ENCODE data around the gene SOX2.
"Not testable (repeated sequence)": the region's sequence is repeated elsewhere in the genome, so short reads cannot be mapped to it uniquely, and the experiment has no call there.

The SOX2 gene

GRCh38 chr3:181757694-181758306, 46.1 kb downstream of the SOX2 start:
- DNase-seq (ENCODE audit: low read depth in 2 of 2), result no peak

GRCh38 chr3:181761906-181762305, 50.2 kb downstream of the SOX2 start:
- no peak for DNase-seq (ENCODE audit: low read depth in 2 of 2)

GRCh38 chr3:181764033-181764432, 52.3 kb downstream of the SOX2 start:
- DNase-seq (ENCODE audit: low read depth in 2 of 2), result not testable (repeated sequence)

Data from stimulated activated CD8-positive, alpha-beta memory T cell treated with anti-CD3 and anti-CD28 coated beads, Interleukin-15, amount 100 ng/mL, for 4 hours (primary cell).